Stimulated activated naive CD8-positive, alpha-beta T cell treated with anti-CD3 and anti-CD28 coated beads, Interleukin-15, Interleukin-2, amounts not matched to agents 100 ng/mL and 50 ng/mL, for 24 hours (primary cell): ENCODE measurements around the gene MAP3K1.

Experiments
- H3K27ac Mint-ChIP-seq: one replicate; pipeline ENCODE4 v1.8.0; 2021; ENCODE audit warnings: mild to moderate bottlenecking, mixed read lengths
- H3K27me3 Mint-ChIP-seq: one replicate; pipeline ENCODE4 v1.8.0; 2021; ENCODE audit warnings: mixed read lengths
- H3K36me3 Mint-ChIP-seq: one replicate; pipeline ENCODE4 v1.8.0; 2021; ENCODE audit warnings: low read depth, mixed read lengths
- H3K4me1 Mint-ChIP-seq: one replicate; pipeline ENCODE4 v1.8.0; 2021; ENCODE audit warnings: low read depth, mixed read lengths
- H3K4me3 Mint-ChIP-seq: one replicate; pipeline ENCODE4 v1.8.0; 2021; ENCODE audit warnings: mild to moderate bottlenecking, mixed read lengths
- H3K9me3 Mint-ChIP-seq: one replicate; pipeline ENCODE4 v1.8.0; 2021; ENCODE audit warnings: mixed read lengths

MAP3K1 gene

GRCh38 chr5:56938858-56939257 lies 123.5 kb downstream of the MAP3K1 start:
- Mint-ChIP-seq H3K27ac (no peak overlapping the region), H3K27me3 (no peaks in the 10 kb centered on the region), H3K9me3 (no peaks in the 10 kb centered on the region), H3K36me3 (peaks cover 70% of the 10 kb centered on the region), H3K4me1 (no peaks in the 10 kb centered on the region), H3K4me3 (no peak overlapping the region)

GRCh38 chr5:56941981-56942380 lies 126.6 kb downstream of the MAP3K1 start:
- Mint-ChIP-seq H3K36me3 (peaks cover 68% of the 10 kb centered on the region), H3K9me3 (no peaks in the 10 kb centered on the region), H3K4me3 (no peak overlapping the region), H3K4me1 (no peaks in the 10 kb centered on the region), H3K27ac (no peak overlapping the region), H3K27me3 (no peaks in the 10 kb centered on the region)
